Measurements from ENCODE around the gene PINK1. TPM values are rescaled to one million over a fixed set of nuclear protein-coding genes. Genes with fewer than 3 reads are reported as not detected.

PINK1 gene
- 100 to 1,000 TPM; 115 to 136 TPM for total RNA-seq

DNA sequence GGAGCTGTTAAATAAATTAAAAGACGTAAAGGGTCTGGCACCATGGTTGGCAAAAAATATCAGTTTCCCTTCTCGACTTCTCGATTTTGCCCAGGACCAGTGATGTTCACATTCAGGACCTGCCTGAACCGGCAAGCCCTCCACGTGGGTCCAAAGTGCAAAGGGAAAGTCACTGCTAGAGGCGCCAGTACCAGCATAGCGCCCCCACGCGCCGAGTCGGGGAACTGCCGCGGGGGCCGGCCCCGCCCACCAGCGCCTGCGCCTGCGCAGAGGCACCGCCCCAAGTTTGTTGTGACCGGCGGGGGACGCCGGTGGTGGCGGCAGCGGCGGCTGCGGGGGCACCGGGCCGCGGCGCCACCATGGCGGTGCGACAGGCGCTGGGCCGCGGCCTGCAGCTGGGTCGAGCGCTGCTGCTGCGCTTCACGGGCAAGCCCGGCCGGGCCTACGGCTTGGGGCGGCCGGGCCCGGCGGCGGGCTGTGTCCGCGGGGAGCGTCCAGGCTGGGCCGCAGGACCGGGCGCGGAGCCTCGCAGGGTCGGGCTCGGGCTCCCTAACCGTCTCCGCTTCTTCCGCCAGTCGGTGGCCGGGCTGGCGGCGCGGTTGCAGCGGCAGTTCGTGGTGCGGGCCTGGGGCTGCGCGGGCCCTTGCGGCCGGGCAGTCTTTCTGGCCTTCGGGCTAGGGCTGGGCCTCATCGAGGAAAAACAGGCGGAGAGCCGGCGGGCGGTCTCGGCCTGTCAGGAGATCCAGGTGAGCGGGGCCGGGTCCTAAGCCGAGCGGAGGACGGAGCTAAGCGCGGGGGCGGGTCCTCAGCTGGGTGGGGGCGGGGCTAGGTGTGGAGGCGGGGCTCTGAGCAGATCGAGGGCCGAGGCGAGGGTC lies at the start of gene PINK1:
Gene PINK1 (plus strand): TSS at position 269 of the 875 bp plus-strand sequence. CDS start 91 bp downstream, at position 360.
- Histone ChIP-seq H3K4me1 (replicated peaks) (peaks cover 2% of the 10 kb centered on the region), H3K9me3 (no peaks in the 10 kb centered on the region), H3K27ac (peak within 1 kb of the TSS; percentile 96 to 97), H3K27me3 (replicated peaks; ENCODE audit: insufficient read depth) (no peaks in the 10 kb centered on the region), H3K4me3 (peak within 1 kb of the TSS; percentile 96 to 97), H3K36me3 (peaks cover 0 to 4% of the 10 kb centered on the region in 2 donors)
- TF ChIP-seq, protein P1, sequence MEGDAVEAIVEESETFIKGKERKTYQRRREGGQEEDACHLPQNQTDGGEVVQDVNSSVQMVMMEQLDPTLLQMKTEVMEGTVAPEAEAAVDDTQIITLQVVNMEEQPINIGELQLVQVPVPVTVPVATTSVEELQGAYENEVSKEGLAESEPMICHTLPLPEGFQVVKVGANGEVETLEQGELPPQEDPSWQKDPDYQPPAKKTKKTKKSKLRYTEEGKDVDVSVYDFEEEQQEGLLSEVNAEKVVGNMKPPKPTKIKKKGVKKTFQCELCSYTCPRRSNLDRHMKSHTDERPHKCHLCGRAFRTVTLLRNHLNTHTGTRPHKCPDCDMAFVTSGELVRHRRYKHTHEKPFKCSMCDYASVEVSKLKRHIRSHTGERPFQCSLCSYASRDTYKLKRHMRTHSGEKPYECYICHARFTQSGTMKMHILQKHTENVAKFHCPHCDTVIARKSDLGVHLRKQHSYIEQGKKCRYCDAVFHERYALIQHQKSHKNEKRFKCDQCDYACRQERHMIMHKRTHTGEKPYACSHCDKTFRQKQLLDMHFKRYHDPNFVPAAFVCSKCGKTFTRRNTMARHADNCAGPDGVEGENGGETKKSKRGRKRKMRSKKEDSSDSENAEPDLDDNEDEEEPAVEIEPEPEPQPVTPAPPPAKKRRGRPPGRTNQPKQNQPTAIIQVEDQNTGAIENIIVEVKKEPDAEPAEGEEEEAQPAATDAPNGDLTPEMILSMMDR (IDR thresholded peaks at IDR 0.05): peak; percentile 95 to 99 (median 98)
- TF ChIP-seq POLR2A (IDR thresholded peaks at IDR 0.05) (peak; percentile 65), POLR2AphosphoS5 (IDR thresholded peaks at IDR 0.05) (peak; percentile 76)
- WGBS: under 1% methylated on average over 52 of the region's 93 CpGs
- peak; percentile 73 for DNase-seq (ENCODE audit: low spot score)
- intact Hi-C loops (cut with DNase I): loop anchor here (2.0 kb wide), 1 partner anchor 111 kb away; no protein-coding TSS in a partner anchor

DNA sequence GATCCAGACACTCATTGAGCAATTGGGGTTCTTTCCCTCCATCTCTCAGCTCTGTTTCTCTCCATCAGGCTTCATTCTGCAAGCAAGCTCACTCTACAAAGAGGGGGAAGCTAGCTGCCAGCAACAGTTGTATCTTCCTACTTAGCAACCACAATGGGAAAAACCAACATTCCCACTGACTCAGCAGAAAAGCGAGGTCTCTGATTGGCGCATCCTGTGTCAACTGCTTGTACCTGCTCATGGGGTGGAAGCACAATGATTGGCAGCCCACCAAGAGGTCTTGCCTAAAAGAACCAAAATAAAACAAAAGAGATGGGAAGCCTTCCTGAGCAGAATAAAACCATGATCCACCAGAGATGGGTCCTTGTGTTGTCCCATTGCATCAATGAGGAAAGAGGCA lies 48.4 kb upstream of the PINK1 start:
- Histone ChIP-seq H3K36me3 (no peaks in the 10 kb centered on the region), H3K27me3 (replicated peaks; ENCODE audit: insufficient read depth) (peaks cover 4% of the 10 kb centered on the region), H3K27ac (no peak overlapping the region), H3K4me3 (no peak overlapping the region), H3K9me3 (no peaks in the 10 kb centered on the region), H3K4me1 (replicated peaks) (no peaks in the 10 kb centered on the region)
- TF ChIP-seq POLR2AphosphoS5 (IDR thresholded peaks at IDR 0.05) (no peak), POLR2A (IDR thresholded peaks at IDR 0.05) (no peak)
- TF ChIP-seq, protein P1 (IDR thresholded peaks at IDR 0.05): no peak
- intact Hi-C loops (cut with DNase I): no loop called here
- DNase-seq (ENCODE audit: low spot score): no peak
- WGBS: 70% methylated on average over 2 of the region's 2 CpGs

DNA sequence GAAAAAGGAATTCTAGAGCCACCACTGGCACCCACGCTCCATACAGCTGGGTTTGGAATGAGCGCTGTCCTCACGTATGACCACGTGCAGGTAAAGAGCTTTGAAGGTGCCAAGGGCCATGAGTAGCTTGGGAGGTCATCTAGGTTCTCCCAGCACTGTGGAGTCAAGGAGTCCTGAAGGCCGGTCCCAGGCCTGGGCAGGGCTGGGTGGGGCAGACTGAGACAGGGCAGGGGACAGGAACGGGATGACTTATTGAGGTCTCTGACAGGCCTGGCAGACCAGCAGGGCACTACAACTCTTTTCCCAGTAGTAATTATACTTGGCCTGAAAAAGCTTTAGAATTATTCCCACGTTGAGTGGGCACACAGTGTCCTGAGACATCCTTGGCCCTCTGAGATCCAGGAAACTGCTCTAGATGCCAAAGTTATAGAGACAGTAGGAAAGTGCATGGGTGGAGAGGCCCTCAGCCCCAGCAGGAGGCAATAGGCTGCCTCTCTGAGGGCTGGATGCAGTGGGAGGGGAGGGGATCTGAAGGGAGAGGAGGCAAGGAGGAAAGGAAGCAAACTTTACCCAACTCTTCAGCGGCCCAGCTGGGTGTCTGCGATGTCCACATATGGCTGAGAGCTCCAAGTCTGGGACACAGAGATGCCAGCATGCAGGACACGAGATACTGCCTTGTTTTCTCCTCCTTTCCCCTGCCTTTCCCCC lies 46.2 kb upstream of the PINK1 start:
- Histone ChIP-seq H3K9me3 (no peaks in the 10 kb centered on the region), H3K4me3 (no peak overlapping the region), H3K4me1 (replicated peaks) (no peaks in the 10 kb centered on the region), H3K27ac (no peak overlapping the region), H3K27me3 (replicated peaks; ENCODE audit: insufficient read depth) (peaks cover 4% of the 10 kb centered on the region), H3K36me3 (no peaks in the 10 kb centered on the region)
- no peak for TF ChIP-seq POLR2AphosphoS5 (IDR thresholded peaks at IDR 0.05)
- TF ChIP-seq, protein P1 (IDR thresholded peaks at IDR 0.05): no peak
- no peak for TF ChIP-seq POLR2A (IDR thresholded peaks at IDR 0.05)
- 65% methylated on average over 9 of the region's 10 CpGs for WGBS
- intact Hi-C loops (cut with DNase I): no loop called here
- DNase-seq (ENCODE audit: low spot score): no peak

DNA sequence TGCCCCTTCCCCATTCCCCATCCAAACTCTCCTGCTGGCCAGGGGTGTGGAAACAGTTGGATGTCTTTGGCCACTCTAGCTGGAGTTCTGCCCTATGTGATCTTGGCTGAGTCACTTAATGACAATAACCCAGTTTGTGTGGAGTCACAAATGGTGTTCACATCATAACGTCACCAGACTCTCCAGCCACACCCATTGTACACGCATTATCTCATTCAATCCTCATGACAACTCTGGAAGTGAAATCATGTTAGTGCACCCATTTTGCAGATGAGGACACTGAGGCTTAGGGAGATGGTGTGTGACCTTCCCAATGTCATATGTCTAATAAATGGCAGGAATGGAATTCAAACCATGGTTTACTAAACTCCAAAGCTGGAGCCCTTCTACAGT lies 45.6 kb upstream of the PINK1 start:
- Histone ChIP-seq H3K4me3 (no peak overlapping the region), H3K4me1 (replicated peaks) (no peaks in the 10 kb centered on the region), H3K9me3 (no peaks in the 10 kb centered on the region), H3K36me3 (no peaks in the 10 kb centered on the region), H3K27me3 (replicated peaks; ENCODE audit: insufficient read depth) (peaks cover 4% of the 10 kb centered on the region), H3K27ac (no peak overlapping the region)
- no peak for DNase-seq (ENCODE audit: low spot score)
- TF ChIP-seq, protein P1 (IDR thresholded peaks at IDR 0.05): no peak
- TF ChIP-seq POLR2A (IDR thresholded peaks at IDR 0.05): no peak
- no peak for TF ChIP-seq POLR2AphosphoS5 (IDR thresholded peaks at IDR 0.05)
- 50% methylated on average over 2 of the region's 2 CpGs for WGBS
- intact Hi-C loops (cut with DNase I): no loop called here

Data from prostate gland (tissue), 2 donors.